GM12878 (cell line): ENCODE results near the gene BNC2. TPM values are rescaled to one million over a fixed set of nuclear protein-coding genes. Genes with fewer than 3 reads are reported as not detected.

Source experiments
- ATAC-seq: fragments of 200-7000 bp; cut with Tn5 transposase; 3 replicates; pipeline ENCODE4 v1.9.1; 2020; ENCODE audit warnings: mild to moderate bottlenecking, moderate library complexity
- BruUV-seq: library from RNA; stranded (reverse); fragments of 400-500 nt; replicated peaks from 2 replicates; lab custom pipeline; 2021; lab: Mats Ljungman, UMichigan
- CTCF ChIA-PET: fragments of 300-600 bp; sonication (Branson Sonifier 250); formaldehyde crosslinking; extraction: SDS; loops from one replicate; lab custom pipeline; 2021; ENCODE audit warnings: inconsistent platforms; lab: Yijun Ruan, JAX
- POLR2A ChIA-PET: fragments of 350-600 bp; formaldehyde crosslinking; extraction: SDS; loops from one replicate; lab custom pipeline; 2021; ENCODE audit warnings: inconsistent platforms; lab: Charles Lee
- RAD21 ChIA-PET: fragments of 300-600 bp; sonication (Branson Sonifier 250); formaldehyde crosslinking; loops from one replicate; lab custom pipeline; 2023; ENCODE audit warnings: antibody characterized with exemption; ENCODE audit not compliant: unreplicated experiment; lab: Charles Lee
- SMC1A ChIA-PET: fragments of 300-600 bp; sonication (Branson Sonifier 250); formaldehyde crosslinking; loops from one replicate; lab custom pipeline; 2023; ENCODE audit not compliant: unreplicated experiment, uncharacterized antibody; lab: Charles Lee
- DNase-seq: peaks from one replicate; pipeline ENCODE4 v3.0.0-alpha.2; 2011; ENCODE audit warnings: low read depth, low spot score
- FAIRE-seq: peaks from 3 replicates; lab custom pipeline; 2011; peaks lifted over from hg19 to GRCh38; lab: Jason Lieb, UNC
- H2AFZ ChIP-seq: 2 replicates; pipeline ENCODE4 v1.6.0; 2011; ENCODE audit warnings: low read depth, low read length, control low read depth; ENCODE audit not compliant: control insufficient read depth
- H3K27ac ChIP-seq: 2 replicates; pipeline ENCODE4 v1.5.1; 2011; ENCODE audit warnings: control low read depth; ENCODE audit not compliant: control insufficient read depth, insufficient read depth
- H3K27me3 ChIP-seq, 2 experiments: replicated peaks in 1 of 2; 2 replicates each; pipeline versions ENCODE4 v1.6.0 to v1.6.1; 2011; ENCODE audit warnings: low read length in 1 of 2; ENCODE audit not compliant: control insufficient read depth in 2 of 2, insufficient read depth in 2 of 2
- H3K36me3 ChIP-seq, 2 experiments: 2 replicates each; pipeline ENCODE4 v1.5.1; 2011; ENCODE audit warnings: low read length in 1 of 2; ENCODE audit not compliant: control insufficient read depth in 2 of 2, insufficient read depth in 2 of 2
- H3K4me1 ChIP-seq: 2 replicates; pipeline ENCODE4 v1.6.1; 2011; ENCODE audit warnings: mild to moderate bottlenecking, low read length, moderate library complexity, mixed read lengths; ENCODE audit not compliant: control insufficient read depth, insufficient read depth
- H3K4me2 ChIP-seq: 2 replicates; pipeline ENCODE4 v1.6.0; 2011; ENCODE audit warnings: control low read depth; ENCODE audit not compliant: control insufficient read depth, insufficient read depth
- H3K4me3 ChIP-seq: fragments of 200-600 bp; sonication (generic); 2 replicates; pipeline ENCODE4 v1.5.1; 2016
- H3K79me2 ChIP-seq: 2 replicates; pipeline ENCODE4 v1.6.0; 2011; ENCODE audit warnings: low read length; ENCODE audit not compliant: control insufficient read depth, insufficient read depth
- H3K9ac ChIP-seq: 2 replicates; pipeline ENCODE4 v1.8.0; 2011; ENCODE audit warnings: low read length, control low read depth, mixed read lengths; ENCODE audit not compliant: control insufficient read depth, insufficient read depth
- H3K9me3 ChIP-seq: replicated peaks from 3 replicates; pipeline ENCODE4 v1.5.1; 2011; ENCODE audit warnings: mild to moderate bottlenecking, low read length; ENCODE audit not compliant: control insufficient read depth, insufficient read depth
- H4K20me1 ChIP-seq: 2 replicates; pipeline ENCODE4 v1.6.0; 2011; ENCODE audit not compliant: control insufficient read depth, insufficient read depth
- CBX3 ChIP-seq: fragments of 200-600 bp; sonication (generic); IDR thresholded peaks from 2 replicates; pipeline ENCODE4 v1.6.1; 2016; ENCODE audit warnings: low read depth, borderline replicate concordance
- CBX5 ChIP-seq: sonication (generic); IDR thresholded peaks from 2 replicates; pipeline ENCODE4 v1.6.1; 2016; ENCODE audit warnings: low read depth, moderate library complexity, mild to moderate bottlenecking, inconsistent platforms
- CHD2 ChIP-seq: IDR thresholded peaks from 2 replicates; pipeline ENCODE4 v1.6.1; 2011; ENCODE audit warnings: low read depth, low read length, improper control_type of control experiment, borderline replicate concordance
- ETV6 ChIP-seq, 2 experiments: fragments of 450-650 bp in 1 of 2; IDR thresholded peaks in 1 of 2; conservative IDR thresholded peaks in 1 of 2; 2 replicates each; pipeline ENCODE4 v1.6.1; 2014; ENCODE audit warnings: antibody characterized with exemption in 1 of 2, borderline replicate concordance in 1 of 2, low read depth in 1 of 2, mild to moderate bottlenecking in 1 of 2, moderate library complexity in 1 of 2
- RAD51 ChIP-seq: fragments of 450-650 bp; IDR thresholded peaks from 2 replicates; pipeline ENCODE4 v1.6.1; 2016; ENCODE audit warnings: moderate library complexity, mild to moderate bottlenecking, inconsistent platforms
- ZNF207 ChIP-seq: fragments of 450-650 bp; IDR thresholded peaks from 2 replicates; pipeline ENCODE4 v1.6.1; 2014; ENCODE audit warnings: antibody characterized with exemption, mild to moderate bottlenecking, borderline replicate concordance
- WGBS: methylation state at CpG from one replicate; pipeline ENCODE4 v1.1.6; 2016; ENCODE audit warnings: low lambda C conversion rate; ENCODE audit not compliant: insufficient replicate concordance, insufficient coverage; ENCODE audit errors: missing lambda C conversion rate; 5-methylcytosine and 5-hydroxymethylcytosine counted together
- in situ Hi-C: fragments of 300-500 bp; cut with MboI; formaldehyde crosslinking; loops from 9 replicates; pipeline ENCODE4 v1.14.3; 2018; ENCODE audit warnings: mixed read lengths
- intact Hi-C: fragments of 100-400 bp; cut with micrococcal nuclease; formaldehyde crosslinking; loops from one replicate; pipeline ENCODE4 v1.14.2; 2022; ENCODE audit not compliant: unreplicated experiment
- polyA plus RNA-seq, 11 experiments: library from polyadenylated mRNA; depleted of rRNA in 4 of 11; unstranded in 6 of 11; stranded (reverse) in 5 of 11; fragments of >200 nt; fragmentation: Nextera tagmentation in 4 of 11; fragmentation: Illumina TruSeq in 1 of 11; extraction: Ambion mirVana in 4 of 11; extraction: Trizol in 1 of 11; gene quantifications; 1 replicate in 1 of 11; 2 replicates in 10 of 11; pipeline versions ENCODE4 v1.2.1 to v1.2.3, GENCODE V29; 2011 to 2016; ENCODE audit warnings: inconsistent platforms in 2 of 11, missing spikeins in 2 of 11, low read depth in 1 of 11
- total RNA-seq, 4 experiments: library from RNA; depleted of rRNA in 3 of 4; stranded (reverse); fragments of >200 nt in 3 of 4; fragmentation: Illumina TruSeq in 1 of 4; extraction: Trizol in 1 of 4; gene quantifications; 2 replicates each; pipeline versions ENCODE4 v1.2.1 to v1.2.3, GENCODE V29; 2013 to 2021
- TF ChIP-seq, protein P1 (sequence below): fragments of 450-650 bp; IDR thresholded peaks from 2 replicates; pipeline ENCODE4 v1.6.1; 2017; ENCODE audit warnings: mild to moderate bottlenecking, moderate library complexity

BNC2 gene
- total and polyA plus RNA-seq, 10 of the 15 experiments (the other 5 are each of a cell fraction or from before 2014, with no cell fraction given), result 0.05 to 14.5 (median 0.26) TPM

- H3K79me2 ChIP-seq, result no peaks in the 10 kb centered on the region
- CTCF ChIA-PET, result interaction anchor here (0.5 kb wide), 1 partner anchor 147 kb away, joined by 3 read pairs; no protein-coding TSS in a partner anchor
- H3K4me3 ChIP-seq, result no peak overlapping the region
- no peaks in the 10 kb centered on the region for H3K36me3 ChIP-seq
- intact Hi-C loops, result no loop called here
- BruUV-seq, result no TSS peak
- DNase-seq, result no peak
- TF ChIP-seq CBX3 (no peak), RAD51 (no peak), ZNF207 (no peak), ETV6 (conservative IDR thresholded peaks at IDR 0.05 in 1 of 2, IDR thresholded peaks at IDR 0.05 in 1 of 2; ENCODE audit: borderline replicate concordance in 1 of 2, low read depth in 1 of 2) (no peak), CBX5 (no peak), CHD2 (no peak)
- TF ChIP-seq, protein P1, sequence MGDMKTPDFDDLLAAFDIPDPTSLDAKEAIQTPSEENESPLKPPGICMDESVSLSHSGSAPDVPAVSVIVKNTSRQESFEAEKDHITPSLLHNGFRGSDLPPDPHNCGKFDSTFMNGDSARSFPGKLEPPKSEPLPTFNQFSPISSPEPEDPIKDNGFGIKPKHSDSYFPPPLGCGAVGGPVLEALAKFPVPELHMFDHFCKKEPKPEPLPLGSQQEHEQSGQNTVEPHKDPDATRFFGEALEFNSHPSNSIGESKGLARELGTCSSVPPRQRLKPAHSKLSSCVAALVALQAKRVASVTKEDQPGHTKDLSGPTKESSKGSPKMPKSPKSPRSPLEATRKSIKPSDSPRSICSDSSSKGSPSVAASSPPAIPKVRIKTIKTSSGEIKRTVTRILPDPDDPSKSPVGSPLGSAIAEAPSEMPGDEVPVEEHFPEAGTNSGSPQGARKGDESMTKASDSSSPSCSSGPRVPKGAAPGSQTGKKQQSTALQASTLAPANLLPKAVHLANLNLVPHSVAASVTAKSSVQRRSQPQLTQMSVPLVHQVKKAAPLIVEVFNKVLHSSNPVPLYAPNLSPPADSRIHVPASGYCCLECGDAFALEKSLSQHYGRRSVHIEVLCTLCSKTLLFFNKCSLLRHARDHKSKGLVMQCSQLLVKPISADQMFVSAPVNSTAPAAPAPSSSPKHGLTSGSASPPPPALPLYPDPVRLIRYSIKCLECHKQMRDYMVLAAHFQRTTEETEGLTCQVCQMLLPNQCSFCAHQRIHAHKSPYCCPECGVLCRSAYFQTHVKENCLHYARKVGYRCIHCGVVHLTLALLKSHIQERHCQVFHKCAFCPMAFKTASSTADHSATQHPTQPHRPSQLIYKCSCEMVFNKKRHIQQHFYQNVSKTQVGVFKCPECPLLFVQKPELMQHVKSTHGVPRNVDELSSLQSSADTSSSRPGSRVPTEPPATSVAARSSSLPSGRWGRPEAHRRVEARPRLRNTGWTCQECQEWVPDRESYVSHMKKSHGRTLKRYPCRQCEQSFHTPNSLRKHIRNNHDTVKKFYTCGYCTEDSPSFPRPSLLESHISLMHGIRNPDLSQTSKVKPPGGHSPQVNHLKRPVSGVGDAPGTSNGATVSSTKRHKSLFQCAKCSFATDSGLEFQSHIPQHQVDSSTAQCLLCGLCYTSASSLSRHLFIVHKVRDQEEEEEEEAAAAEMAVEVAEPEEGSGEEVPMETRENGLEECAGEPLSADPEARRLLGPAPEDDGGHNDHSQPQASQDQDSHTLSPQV, result no peak
- no peaks in the 10 kb centered on the region for H4K20me1 ChIP-seq
- no peak overlapping the region for H3K27ac ChIP-seq
- no peaks in the 10 kb centered on the region; a peak in 2 of 4 replicates for H3K27me3 ChIP-seq
- WGBS, result 1% methylated on average over 4 of the region's 4 CpGs
- no peak overlapping the region for H2AFZ ChIP-seq
- no peak overlapping the region for H3K4me2 ChIP-seq
- no peak for FAIRE-seq
- POLR2A ChIA-PET, result no interaction called here
- SMC1A ChIA-PET, result interaction anchor here (1.0 kb wide), 1 partner anchor 9 kb away, joined by 3 read pairs; no protein-coding TSS in a partner anchor
- RAD21 ChIA-PET, result no interaction called here
- ATAC-seq, result no peak
- no peaks in the 10 kb centered on the region for H3K4me1 ChIP-seq
- no peaks in the 10 kb centered on the region for H3K9me3 ChIP-seq
- in situ Hi-C loops, result no loop called here
- H3K9ac ChIP-seq, result no peak overlapping the region
Observed at GRCh38 chr9:16411311-16411710, 459.2 kb downstream of the BNC2 start.
